ENCODE results near the gene MRNIP.
"Not testable (repeated sequence)": the region's sequence is repeated elsewhere in the genome, so short reads cannot be mapped to it uniquely, and the experiment has no call there.

The MRNIP gene

GRCh38 chr5:179801304-179802206, 57.1 kb downstream of the MRNIP start:
- peak; percentile 88 for DNase-seq

- no peak for DNase-seq
These were observed 57.9 kb downstream of the MRNIP start for GRCh38 chr5:179800696-179801201.

- no peak for DNase-seq
These were observed 58.4 kb downstream of the MRNIP start for GRCh38 chr5:179800071-179800695.

- no peak for DNase-seq
These were observed 59.0 kb downstream of the MRNIP start for GRCh38 chr5:179799644-179799973.

GRCh38 chr5:179798771-179799643, 59.6 kb downstream of the MRNIP start:
- no peak for DNase-seq

- no peak for DNase-seq
These were observed 60.4 kb downstream of the MRNIP start for GRCh38 chr5:179798144-179798770.

GRCh38 chr5:179797741-179798140, 60.9 kb downstream of the MRNIP start:
- DNase-seq, result no peak

- no peak for DNase-seq
These were observed 61.6 kb downstream of the MRNIP start for GRCh38 chr5:179796877-179797608.

GRCh38 chr5:179795863-179796833, 62.5 kb downstream of the MRNIP start:
- peak; percentile 98 for DNase-seq

GRCh38 chr5:179795049-179795862, 63.4 kb downstream of the MRNIP start:
- peak; percentile 97 for DNase-seq

- no peak for DNase-seq
These were observed 64.0 kb downstream of the MRNIP start for GRCh38 chr5:179794575-179794974.

GRCh38 chr5:179794171-179794570, 64.4 kb downstream of the MRNIP start:
- no peak for DNase-seq

GRCh38 chr5:179793468-179794139, 65.0 kb downstream of the MRNIP start, which contains the start of gene LTC4S:
LTC4S (plus strand) TSS chr5:179793986; CDS start chr5:179794081, 95 bp downstream.
- no peak for DNase-seq

- no peak for DNase-seq
These were observed 65.8 kb downstream of the MRNIP start for GRCh38 chr5:179792612-179793467.

GRCh38 chr5:179791881-179792611, 66.6 kb downstream of the MRNIP start:
- no peak for DNase-seq

GRCh38 chr5:179789278-179789677, 69.3 kb downstream of the MRNIP start:
- not testable (repeated sequence) for DNase-seq

GRCh38 chr5:179788193-179788854, 70.3 kb downstream of the MRNIP start:
- DNase-seq, result peak; percentile 27

All from DMS53 (cell line).